K562 (cell line): ENCODE measurements around the gene CHRNB1.

Experiments
- ATF7 ChIP-seq: fragments of 450-650 bp; IDR thresholded peaks from 2 replicates; pipeline ENCODE4 v1.7.1; 2014; ENCODE audit warnings: mild to moderate bottlenecking, moderate library complexity
- HDAC2 ChIP-seq: fragments of 450-650 bp; IDR thresholded peaks from 2 replicates; pipeline ENCODE4 v1.6.1; 2016; ENCODE audit warnings: mild to moderate bottlenecking
- JUNB ChIP-seq: fragments of 450-650 bp; formaldehyde crosslinking; conservative IDR thresholded peaks from 2 replicates; pipeline ENCODE4 v1.4.0; 2020; ENCODE audit warnings: mild to moderate bottlenecking
- NFYB ChIP-seq: IDR thresholded peaks from 2 replicates; pipeline ENCODE4 v1.6.1; 2011; ENCODE audit warnings: mild to moderate bottlenecking, moderate library complexity; ENCODE audit not compliant: insufficient read length; ENCODE audit errors: extremely low read depth
- POLR2A ChIP-seq: fragments of 450-650 bp; conservative IDR thresholded peaks from 2 replicates; pipeline ENCODE4 v1.6.1; 2016
- RB1 ChIP-seq: fragments of 450-650 bp; IDR thresholded peaks from 2 replicates; pipeline ENCODE4 v1.6.1; 2017; ENCODE audit warnings: low read depth, mild to moderate bottlenecking
- TCF7L2 ChIP-seq: fragments of 150-350 bp; IDR thresholded peaks from 2 replicates; pipeline ENCODE4 v1.6.1; 2016; ENCODE audit warnings: low read depth, mild to moderate bottlenecking, low read length, moderate library complexity
- YY1 ChIP-seq, 3 experiments: IDR thresholded peaks; 2 replicates each; pipeline ENCODE4 v1.6.1; 2011; ENCODE audit warnings: low read length in 2 of 3, mild to moderate bottlenecking in 2 of 3, moderate library complexity in 2 of 3, borderline replicate concordance in 1 of 3, control low read depth in 1 of 3, low read depth in 1 of 3; ENCODE audit not compliant: insufficient read depth in 3 of 3, insufficient replicate concordance in 2 of 3, control insufficient read depth in 1 of 3, insufficient read length in 1 of 3; ENCODE audit errors: extremely low read depth in 1 of 3
- TF ChIP-seq, protein P1 (sequence below): sonication (generic); formaldehyde crosslinking; IDR thresholded peaks from 2 replicates; pipeline ENCODE4 v1.8.1; 2023; ENCODE audit warnings: mild to moderate bottlenecking, missing genetic modification reagents
- TF ChIP-seq, protein P2 (sequence below), 3 experiments: IDR thresholded peaks in 2 of 3; conservative IDR thresholded peaks in 1 of 3; 2 replicates each; pipeline ENCODE4 v1.5.1; 2011 to 2012; ENCODE audit warnings: low read length in 3 of 3, mild to moderate bottlenecking in 3 of 3, control low read depth in 2 of 3, improper control_type of control experiment in 1 of 3, inconsistent platforms in 1 of 3, low read depth in 1 of 3, mixed read lengths in 1 of 3, moderate library complexity in 1 of 3; ENCODE audit not compliant: insufficient read depth in 2 of 3
- TF ChIP-seq, protein P3 (sequence below): fragments of 150-350 bp; conservative IDR thresholded peaks from 2 replicates; pipeline ENCODE4 v1.6.1; 2014; ENCODE audit warnings: low read length

DNA sequence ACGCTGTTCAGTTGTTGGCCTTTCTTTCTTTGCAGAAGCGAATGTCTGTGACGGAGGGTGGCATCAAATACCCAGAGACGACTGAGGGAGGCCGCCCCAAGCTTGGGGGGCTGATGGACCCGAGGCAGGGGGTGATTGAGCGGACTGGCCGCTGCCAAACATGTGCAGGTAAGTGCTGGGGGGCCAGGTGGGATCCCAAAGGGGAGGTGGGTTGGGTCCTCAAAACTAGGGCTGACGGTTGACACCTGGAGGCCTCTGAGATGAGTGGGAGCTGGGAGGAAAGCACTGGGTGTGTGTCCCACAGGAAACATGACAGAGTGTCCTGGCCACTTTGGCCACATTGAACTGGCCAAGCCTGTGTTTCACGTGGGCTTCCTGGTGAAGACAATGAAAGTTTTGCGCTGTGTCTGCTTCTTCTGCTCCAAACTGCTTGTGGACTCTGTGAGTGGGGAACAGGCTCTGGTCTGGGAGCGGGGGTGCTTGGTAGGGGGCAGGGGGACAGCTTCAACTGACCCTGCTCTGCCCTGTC, 51.1 kb downstream of the CHRNB1 start:
- TF ChIP-seq NFYB = no peak
- no peak for TF ChIP-seq ATF7
- no peak for TF ChIP-seq JUNB (CRISPR knock-in tag)
- TF ChIP-seq, protein P1, sequence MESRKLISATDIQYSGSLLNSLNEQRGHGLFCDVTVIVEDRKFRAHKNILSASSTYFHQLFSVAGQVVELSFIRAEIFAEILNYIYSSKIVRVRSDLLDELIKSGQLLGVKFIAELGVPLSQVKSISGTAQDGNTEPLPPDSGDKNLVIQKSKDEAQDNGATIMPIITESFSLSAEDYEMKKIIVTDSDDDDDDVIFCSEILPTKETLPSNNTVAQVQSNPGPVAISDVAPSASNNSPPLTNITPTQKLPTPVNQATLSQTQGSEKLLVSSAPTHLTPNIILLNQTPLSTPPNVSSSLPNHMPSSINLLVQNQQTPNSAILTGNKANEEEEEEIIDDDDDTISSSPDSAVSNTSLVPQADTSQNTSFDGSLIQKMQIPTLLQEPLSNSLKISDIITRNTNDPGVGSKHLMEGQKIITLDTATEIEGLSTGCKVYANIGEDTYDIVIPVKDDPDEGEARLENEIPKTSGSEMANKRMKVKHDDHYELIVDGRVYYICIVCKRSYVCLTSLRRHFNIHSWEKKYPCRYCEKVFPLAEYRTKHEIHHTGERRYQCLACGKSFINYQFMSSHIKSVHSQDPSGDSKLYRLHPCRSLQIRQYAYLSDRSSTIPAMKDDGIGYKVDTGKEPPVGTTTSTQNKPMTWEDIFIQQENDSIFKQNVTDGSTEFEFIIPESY (CRISPR knock-in tag) = no peak
- TF ChIP-seq, protein P2, sequence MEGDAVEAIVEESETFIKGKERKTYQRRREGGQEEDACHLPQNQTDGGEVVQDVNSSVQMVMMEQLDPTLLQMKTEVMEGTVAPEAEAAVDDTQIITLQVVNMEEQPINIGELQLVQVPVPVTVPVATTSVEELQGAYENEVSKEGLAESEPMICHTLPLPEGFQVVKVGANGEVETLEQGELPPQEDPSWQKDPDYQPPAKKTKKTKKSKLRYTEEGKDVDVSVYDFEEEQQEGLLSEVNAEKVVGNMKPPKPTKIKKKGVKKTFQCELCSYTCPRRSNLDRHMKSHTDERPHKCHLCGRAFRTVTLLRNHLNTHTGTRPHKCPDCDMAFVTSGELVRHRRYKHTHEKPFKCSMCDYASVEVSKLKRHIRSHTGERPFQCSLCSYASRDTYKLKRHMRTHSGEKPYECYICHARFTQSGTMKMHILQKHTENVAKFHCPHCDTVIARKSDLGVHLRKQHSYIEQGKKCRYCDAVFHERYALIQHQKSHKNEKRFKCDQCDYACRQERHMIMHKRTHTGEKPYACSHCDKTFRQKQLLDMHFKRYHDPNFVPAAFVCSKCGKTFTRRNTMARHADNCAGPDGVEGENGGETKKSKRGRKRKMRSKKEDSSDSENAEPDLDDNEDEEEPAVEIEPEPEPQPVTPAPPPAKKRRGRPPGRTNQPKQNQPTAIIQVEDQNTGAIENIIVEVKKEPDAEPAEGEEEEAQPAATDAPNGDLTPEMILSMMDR (IDR thresholded peaks at IDR 0.05 in 2 of 3, conservative IDR thresholded peaks at IDR 0.05 in 1 of 3; ENCODE audit: insufficient read depth in 2 of 3, low read depth in 1 of 3, low read length in 3 of 3) = no peak
- TF ChIP-seq, protein P3, sequence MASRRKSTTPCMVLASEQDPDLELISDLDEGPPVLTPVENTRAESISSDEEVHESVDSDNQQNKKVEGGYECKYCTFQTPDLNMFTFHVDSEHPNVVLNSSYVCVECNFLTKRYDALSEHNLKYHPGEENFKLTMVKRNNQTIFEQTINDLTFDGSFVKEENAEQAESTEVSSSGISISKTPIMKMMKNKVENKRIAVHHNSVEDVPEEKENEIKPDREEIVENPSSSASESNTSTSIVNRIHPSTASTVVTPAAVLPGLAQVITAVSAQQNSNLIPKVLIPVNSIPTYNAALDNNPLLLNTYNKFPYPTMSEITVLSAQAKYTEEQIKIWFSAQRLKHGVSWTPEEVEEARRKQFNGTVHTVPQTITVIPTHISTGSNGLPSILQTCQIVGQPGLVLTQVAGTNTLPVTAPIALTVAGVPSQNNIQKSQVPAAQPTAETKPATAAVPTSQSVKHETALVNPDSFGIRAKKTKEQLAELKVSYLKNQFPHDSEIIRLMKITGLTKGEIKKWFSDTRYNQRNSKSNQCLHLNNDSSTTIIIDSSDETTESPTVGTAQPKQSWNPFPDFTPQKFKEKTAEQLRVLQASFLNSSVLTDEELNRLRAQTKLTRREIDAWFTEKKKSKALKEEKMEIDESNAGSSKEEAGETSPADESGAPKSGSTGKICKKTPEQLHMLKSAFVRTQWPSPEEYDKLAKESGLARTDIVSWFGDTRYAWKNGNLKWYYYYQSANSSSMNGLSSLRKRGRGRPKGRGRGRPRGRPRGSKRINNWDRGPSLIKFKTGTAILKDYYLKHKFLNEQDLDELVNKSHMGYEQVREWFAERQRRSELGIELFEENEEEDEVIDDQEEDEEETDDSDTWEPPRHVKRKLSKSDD = no peak
- TF ChIP-seq POLR2A = no peak
- TF ChIP-seq YY1 (IDR thresholded peaks at IDR 0.05; ENCODE audit: borderline replicate concordance in 1 of 3, control insufficient read depth in 1 of 3, extremely low read depth in 1 of 3, insufficient read depth in 3 of 3, insufficient read length in 1 of 3, insufficient replicate concordance in 2 of 3, low read depth in 1 of 3, low read length in 2 of 3) = no peak
- TF ChIP-seq TCF7L2 = no peak
- TF ChIP-seq HDAC2 = no peak
- TF ChIP-seq RB1 = no peak
